Activated T-helper 1 cell treated with anti-CD3 and anti-CD28 coated beads, Interleukin-2, amount 50 U/mL, for 16 hours (primary cell): ENCODE measurements around the gene LMNB1.

ENCODE experiments used
- DNase-seq, 2 donors: peaks; one replicate each; pipeline ENCODE4 v3.0.0-alpha.2; 2020; ENCODE audit warnings: low read depth in 1 of 2, low spot score in 1 of 2

LMNB1 gene

GRCh38 chr5:126854526-126855110, 77.7 kb downstream of the LMNB1 start:
- DNase-seq: no peak

- DNase-seq: no peak
Measured at GRCh38 chr5:126855266-126855665, 78.3 kb downstream of the LMNB1 start.

- no peak for DNase-seq
Measured at GRCh38 chr5:126857472-126858410, 80.8 kb downstream of the LMNB1 start.

GRCh38 chr5:126858441-126858840, 81.5 kb downstream of the LMNB1 start:
- no peak for DNase-seq

- no peak for DNase-seq
Measured at GRCh38 chr5:126863402-126863801, 86.5 kb downstream of the LMNB1 start.

- no peak for DNase-seq
Measured at GRCh38 chr5:126864042-126864688, 87.2 kb downstream of the LMNB1 start.

- no peak for DNase-seq
Measured at GRCh38 chr5:126865299-126865698, 88.4 kb downstream of the LMNB1 start.

- no peak for DNase-seq
Measured at GRCh38 chr5:126866851-126867636, 90.1 kb downstream of the LMNB1 start.

- no peak for DNase-seq
Measured at GRCh38 chr5:126868338-126869004, 91.5 kb downstream of the LMNB1 start.

GRCh38 chr5:126869005-126869451, 92.1 kb downstream of the LMNB1 start:
- DNase-seq: no peak

- no peak for DNase-seq
Measured at GRCh38 chr5:126871441-126871840, 94.5 kb downstream of the LMNB1 start.

- DNase-seq: no peak
Measured at GRCh38 chr5:126872561-126873354, 95.8 kb downstream of the LMNB1 start.

GRCh38 chr5:126875303-126875785, 98.4 kb downstream of the LMNB1 start:
- DNase-seq: no peak

GRCh38 chr5:126877602-126878001, 100.7 kb downstream of the LMNB1 start:
- DNase-seq: no peak

GRCh38 chr5:126878085-126878484, 101.1 kb downstream of the LMNB1 start:
- DNase-seq: no peak

GRCh38 chr5:126878634-126879033, 101.7 kb downstream of the LMNB1 start:
- no peak for DNase-seq

- DNase-seq: no peak
Measured at GRCh38 chr5:126881821-126882600, 105.1 kb downstream of the LMNB1 start.

- no peak for DNase-seq
Measured at GRCh38 chr5:126883564-126884245, 106.8 kb downstream of the LMNB1 start.
